Thymus (tissue), 11 donors: ENCODE data around the gene STX7. TPM values are rescaled to one million over a fixed set of nuclear protein-coding genes. Genes with fewer than 3 reads are reported as not detected.

Source experiments
- DNase-seq, 9 donors: peaks; one replicate each; pipeline ENCODE4 v3.0.0-alpha.2; 2013; ENCODE audit warnings: low spot score in 9 of 9, low read depth in 6 of 9, missing footprints in 1 of 9
- H3K27ac ChIP-seq, 2 donors: one replicate each; pipeline ENCODE4 v1.5.1; 2013; ENCODE audit warnings: control low read depth in 1 of 2, low read depth in 1 of 2, low read length in 1 of 2, mild to moderate bottlenecking in 1 of 2, moderate library complexity in 1 of 2
- H3K27me3 ChIP-seq, 2 donors: one replicate each; pipeline ENCODE4 v1.5.1; 2013; ENCODE audit warnings: low read length in 1 of 2; ENCODE audit not compliant: control insufficient read depth in 2 of 2, insufficient read depth in 1 of 2
- H3K36me3 ChIP-seq, 2 donors: one replicate each; pipeline ENCODE4 v1.5.1; 2013; ENCODE audit warnings: low read length in 1 of 2, mild to moderate bottlenecking in 1 of 2, moderate library complexity in 1 of 2; ENCODE audit not compliant: control insufficient read depth in 2 of 2, insufficient read depth in 2 of 2
- H3K4me1 ChIP-seq, 2 donors: one replicate each; pipeline ENCODE4 v1.5.1; 2013; ENCODE audit warnings: low read length in 2 of 2; ENCODE audit not compliant: control insufficient read depth in 2 of 2, insufficient read depth in 2 of 2
- H3K4me3 ChIP-seq, 2 donors: one replicate each; pipeline ENCODE4 v1.5.1; 2013; ENCODE audit warnings: low read length in 2 of 2, control low read depth in 1 of 2, mild to moderate bottlenecking in 1 of 2
- H3K9me3 ChIP-seq, 2 donors: one replicate each; pipeline ENCODE4 v1.5.1; 2013; ENCODE audit warnings: low read length in 1 of 2, mild to moderate bottlenecking in 1 of 2; ENCODE audit not compliant: control insufficient read depth in 2 of 2, insufficient read depth in 1 of 2
- WGBS: extraction: QIAGEN DNeasy Blood & Tissue Kit; methylation state at CpG from one replicate; pipeline ENCODE4 v1.1.7; 2013; 5-methylcytosine and 5-hydroxymethylcytosine counted together
- polyA plus RNA-seq: library from polyadenylated mRNA; stranded (reverse); fragments of 200-250 nt; gene quantifications from one replicate; pipeline ENCODE4 v1.2.3, GENCODE V29; 2013
- total RNA-seq: library from RNA; stranded (reverse); fragments of 120-200 nt; gene quantifications from one replicate; pipeline ENCODE4 v1.2.4, GENCODE V29; 2013
- donor health status: healthy.

The STX7 gene
- total and polyA plus RNA-seq, 2 donors, result 13.3 to 20.3 TPM

- Histone ChIP-seq H3K4me1 (no peaks in the 10 kb centered on the region), H3K36me3 (peaks cover 6 to 17% of the 10 kb centered on the region in 2 donors)
- no peak for DNase-seq
Measured at GRCh38 chr6:132498638-132499037, 14.3 kb downstream of the STX7 start.

DNA sequence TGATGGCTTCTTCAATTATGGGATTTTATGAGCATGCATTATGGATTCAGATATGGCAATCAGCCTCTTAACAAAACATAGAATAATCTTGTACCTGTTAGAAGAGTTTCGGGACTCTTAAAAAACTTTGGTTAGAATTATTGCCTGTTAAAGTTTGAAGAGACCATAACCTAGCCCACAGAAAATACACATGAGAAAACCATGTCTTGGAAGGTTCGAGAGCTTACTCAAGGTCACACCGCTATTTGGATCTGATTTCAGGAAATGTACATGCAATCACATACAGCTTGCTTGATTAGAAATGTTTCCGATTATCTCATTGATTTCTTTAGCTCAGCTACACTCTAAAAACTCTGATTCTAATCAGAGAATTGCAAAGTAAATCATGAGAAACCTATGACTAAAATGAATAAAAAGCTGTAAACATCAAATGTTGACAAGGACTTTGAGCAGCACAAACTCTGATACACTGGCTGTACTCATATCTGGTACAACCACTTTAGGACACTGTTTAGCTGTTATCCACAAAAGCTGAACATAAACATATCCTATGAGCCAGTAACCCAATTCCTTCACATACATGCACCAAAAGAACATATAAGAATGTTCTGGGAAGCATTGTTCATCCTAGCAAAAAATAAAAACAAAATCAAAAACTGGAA, 16.3 kb downstream of the STX7 start:
- peaks cover 0 to 2% of the 10 kb centered on the region in 2 donors for H3K9me3 ChIP-seq
- no peaks in the 10 kb centered on the region for H3K27me3 ChIP-seq
- peaks cover 4 to 10% of the 10 kb centered on the region in 2 donors for H3K36me3 ChIP-seq
- no peaks in the 10 kb centered on the region for H3K4me1 ChIP-seq
- 60% methylated on average over 4 of the region's 4 CpGs for WGBS
- H3K27ac ChIP-seq, result no peak overlapping the region
- DNase-seq, result no peak
- no peak overlapping the region for H3K4me3 ChIP-seq

More at GRCh38 chr6:132498638-132499037, 14.3 kb downstream of the STX7 start:
- Histone ChIP-seq H3K27me3 (no peaks in the 10 kb centered on the region), H3K4me3 (no peak overlapping the region), H3K9me3 (peaks cover 0 to 2% of the 10 kb centered on the region in 2 donors), H3K27ac (no peak overlapping the region)
- 96% methylated on average over 3 of the region's 3 CpGs for WGBS

DNA sequence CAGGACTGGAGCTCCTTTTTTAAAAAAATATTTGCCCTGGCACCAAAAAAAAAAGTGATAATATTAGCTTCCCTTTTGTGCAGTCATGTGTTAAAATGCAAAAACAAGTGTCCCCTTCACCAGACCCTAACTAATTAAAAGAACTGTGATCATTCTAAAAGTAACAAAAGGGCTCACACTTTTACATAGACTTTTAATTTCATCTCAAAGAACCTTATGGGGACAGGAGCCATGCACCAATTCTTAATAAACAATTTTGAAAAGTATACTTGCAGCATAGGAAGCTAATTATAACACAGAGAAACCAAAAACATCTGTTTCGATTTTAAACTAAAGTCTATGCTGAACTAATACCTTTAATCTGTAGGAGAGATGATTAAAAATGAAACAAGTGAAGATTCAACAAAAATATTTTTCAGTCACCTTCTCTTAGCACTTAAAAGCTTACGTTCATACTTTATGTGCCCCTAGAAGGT, 17.3 kb downstream of the STX7 start:
- 78% methylated on average over 2 of the region's 2 CpGs for WGBS
- DNase-seq, result no peak
- Histone ChIP-seq H3K27me3 (no peaks in the 10 kb centered on the region), H3K9me3 (peaks cover 0 to 2% of the 10 kb centered on the region in 2 donors), H3K4me3 (no peak overlapping the region), H3K27ac (no peak overlapping the region), H3K36me3 (peaks cover 0 to 5% of the 10 kb centered on the region in 2 donors), H3K4me1 (no peaks in the 10 kb centered on the region)

DNA sequence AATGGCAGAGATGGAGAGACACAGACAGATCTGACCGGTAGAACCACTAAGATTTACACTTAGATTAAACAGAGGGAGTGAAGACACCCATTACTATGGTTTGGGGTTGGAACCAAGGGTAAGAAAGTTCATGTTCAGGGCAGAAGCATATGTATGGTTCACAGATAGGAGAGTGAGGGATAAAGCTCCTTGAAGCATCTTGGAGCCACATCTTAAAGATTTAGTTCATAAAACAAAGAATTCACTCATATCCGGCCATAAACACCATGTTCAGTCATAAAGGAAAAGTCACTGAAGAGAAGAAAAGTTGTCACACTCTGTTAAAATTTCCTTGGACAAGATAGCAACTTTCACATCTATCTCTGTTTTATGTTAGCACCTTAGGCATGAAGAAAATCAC, 18.0 kb downstream of the STX7 start:
- no peak overlapping the region for H3K27ac ChIP-seq
- H3K36me3 ChIP-seq, result peaks cover 0 to 5% of the 10 kb centered on the region in 2 donors
- peaks cover 0 to 2% of the 10 kb centered on the region in 2 donors for H3K9me3 ChIP-seq
- no peak for DNase-seq
- no peaks in the 10 kb centered on the region for H3K27me3 ChIP-seq
- H3K4me3 ChIP-seq, result no peak overlapping the region
- no peaks in the 10 kb centered on the region for H3K4me1 ChIP-seq
- WGBS, result 94% methylated on average over 2 of the region's 2 CpGs

DNA sequence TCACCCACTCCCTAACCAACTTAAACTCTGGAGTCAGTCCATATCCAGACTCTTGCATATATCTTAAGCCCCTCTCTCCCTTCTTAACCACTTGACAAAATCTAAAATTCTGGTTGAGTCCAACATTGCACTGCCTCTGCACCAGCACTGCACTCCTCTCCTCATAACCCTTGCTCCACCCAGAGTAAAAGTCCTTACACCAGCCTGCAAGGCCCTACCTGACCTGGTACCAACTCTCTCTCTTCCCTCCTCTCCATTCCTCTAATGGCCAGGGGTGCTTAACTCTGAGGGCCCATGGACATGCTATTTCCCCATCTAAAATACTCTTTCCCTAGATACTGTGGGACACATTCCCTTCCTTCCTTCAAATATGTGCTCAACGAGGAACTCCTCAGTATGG, 21.0 kb downstream of the STX7 start:
- WGBS, result 95% methylated on average over 1 of the region's 1 CpG
- peaks cover 0 to 2% of the 10 kb centered on the region in 2 donors for H3K9me3 ChIP-seq
- no peak overlapping the region for H3K4me3 ChIP-seq
- no peak for DNase-seq
- no peaks in the 10 kb centered on the region for H3K4me1 ChIP-seq
- no peak overlapping the region for H3K27ac ChIP-seq
- H3K36me3 ChIP-seq, result no peaks in the 10 kb centered on the region
- no peaks in the 10 kb centered on the region for H3K27me3 ChIP-seq

DNA sequence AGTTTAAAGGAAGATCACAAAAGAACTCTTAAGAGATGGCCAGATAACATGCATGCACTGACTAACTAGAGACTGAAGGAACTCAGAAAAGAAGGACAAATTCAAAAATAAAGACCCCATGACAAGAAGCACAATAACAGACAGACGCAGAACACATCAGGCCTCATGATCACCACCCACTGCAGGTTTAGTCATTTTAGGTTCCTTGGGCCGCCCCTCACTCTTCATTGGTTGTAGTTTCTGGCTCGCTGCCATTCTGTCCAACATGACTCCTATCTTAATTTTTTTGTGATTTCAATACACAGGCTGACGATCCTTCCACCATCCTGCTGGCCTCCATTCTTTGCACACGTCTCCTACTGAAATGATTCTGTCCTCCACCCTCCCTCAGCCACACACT, 21.6 kb downstream of the STX7 start:
- Histone ChIP-seq H3K27ac (no peak overlapping the region), H3K36me3 (no peaks in the 10 kb centered on the region), H3K4me1 (no peaks in the 10 kb centered on the region), H3K9me3 (peaks cover 0 to 2% of the 10 kb centered on the region in 2 donors), H3K27me3 (no peaks in the 10 kb centered on the region), H3K4me3 (no peak overlapping the region)
- 98% methylated on average over 5 of the region's 5 CpGs for WGBS
- DNase-seq, result no peak

DNA sequence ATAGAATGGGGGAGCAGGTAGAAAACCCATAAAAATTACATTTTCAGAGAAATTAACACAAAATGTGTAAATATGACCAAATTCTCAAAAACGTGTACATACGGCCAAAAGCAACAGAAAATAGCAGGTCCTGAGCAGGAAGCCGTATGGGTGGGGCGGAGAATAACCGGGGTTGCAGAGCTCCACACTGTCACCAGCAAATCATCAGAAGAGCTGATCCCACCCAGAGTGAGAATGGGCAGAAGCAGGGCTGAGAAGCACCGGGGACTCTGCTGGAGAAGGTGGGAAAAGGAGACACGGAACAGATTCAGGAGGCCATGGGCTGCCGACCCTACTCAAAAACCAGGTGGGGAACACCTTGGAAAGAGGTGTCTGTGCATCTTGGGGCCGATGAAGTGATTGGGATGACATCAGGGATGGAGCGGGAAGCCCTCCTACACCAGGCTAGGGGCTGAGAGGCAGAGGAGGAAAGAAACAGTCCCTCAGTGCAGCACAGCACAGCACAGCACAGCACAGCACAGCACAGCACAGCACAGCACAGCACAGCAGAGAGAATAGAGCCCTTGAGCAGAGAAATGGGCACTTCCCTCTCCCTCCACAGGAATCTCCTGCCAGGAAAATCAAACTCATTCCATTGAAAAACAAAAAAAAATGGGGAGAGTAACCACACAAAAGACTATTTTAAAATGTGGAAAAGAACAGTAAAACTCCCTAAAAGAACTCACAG, 22.3 kb downstream of the STX7 start:
- no peak overlapping the region for H3K4me3 ChIP-seq
- 90% methylated on average over 10 of the region's 10 CpGs for WGBS
- H3K4me1 ChIP-seq, result no peaks in the 10 kb centered on the region
- no peak overlapping the region for H3K27ac ChIP-seq
- peaks cover 0 to 2% of the 10 kb centered on the region in 2 donors for H3K9me3 ChIP-seq
- H3K36me3 ChIP-seq, result no peaks in the 10 kb centered on the region
- no peak for DNase-seq
- H3K27me3 ChIP-seq, result no peaks in the 10 kb centered on the region

- H3K4me3 ChIP-seq, result no peak overlapping the region
- no peak for DNase-seq
- no peaks in the 10 kb centered on the region for H3K4me1 ChIP-seq
- H3K36me3 ChIP-seq, result no peaks in the 10 kb centered on the region
- H3K27me3 ChIP-seq, result no peaks in the 10 kb centered on the region
- 60% methylated on average over 6 of the region's 6 CpGs for WGBS
- no peak overlapping the region for H3K27ac ChIP-seq
- peaks cover 0 to 2% of the 10 kb centered on the region in 2 donors for H3K9me3 ChIP-seq
Measured at GRCh38 chr6:132490024-132490423, 22.9 kb downstream of the STX7 start.

GRCh38 chr6:132489376-132489775, 23.5 kb downstream of the STX7 start:
- no peaks in the 10 kb centered on the region for H3K36me3 ChIP-seq
- H3K9me3 ChIP-seq, result no peaks in the 10 kb centered on the region
- no peak for DNase-seq
- no peaks in the 10 kb centered on the region for H3K27me3 ChIP-seq
- H3K4me3 ChIP-seq, result no peak overlapping the region
- no peaks in the 10 kb centered on the region for H3K4me1 ChIP-seq
- H3K27ac ChIP-seq, result no peak overlapping the region
- 98% methylated on average over 4 of the region's 4 CpGs for WGBS
